Endometrium (tissue), 2 donors: Measurements from ENCODE around the gene KLHL14.
"Not testable (repeated sequence)": the region's sequence is repeated elsewhere in the genome, so short reads cannot be mapped to it uniquely, and the experiment has no call there.

ENCODE experiments used
- FAIRE-seq: peaks from 2 replicates; lab custom pipeline; 2012; peaks lifted over from hg19 to GRCh38; lab: Jason Lieb, UNC
- donor health status: control.
- donor health status: control.

Gene KLHL14

GRCh38 chr18:32714571-32715148 lies 58.2 kb downstream of the KLHL14 start:
- FAIRE-seq, result peak; percentile 74

GRCh38 chr18:32712860-32713259 lies 60.0 kb downstream of the KLHL14 start:
- no peak for FAIRE-seq

GRCh38 chr18:32711862-32712261 lies 61.0 kb downstream of the KLHL14 start:
- no peak for FAIRE-seq

- no peak for FAIRE-seq
These were observed 65.2 kb downstream of the KLHL14 start for GRCh38 chr18:32707586-32707985.

GRCh38 chr18:32707147-32707546 lies 65.7 kb downstream of the KLHL14 start:
- no peak for FAIRE-seq

- FAIRE-seq, result no peak
These were observed 71.5 kb downstream of the KLHL14 start for GRCh38 chr18:32701313-32701712.

DNA sequence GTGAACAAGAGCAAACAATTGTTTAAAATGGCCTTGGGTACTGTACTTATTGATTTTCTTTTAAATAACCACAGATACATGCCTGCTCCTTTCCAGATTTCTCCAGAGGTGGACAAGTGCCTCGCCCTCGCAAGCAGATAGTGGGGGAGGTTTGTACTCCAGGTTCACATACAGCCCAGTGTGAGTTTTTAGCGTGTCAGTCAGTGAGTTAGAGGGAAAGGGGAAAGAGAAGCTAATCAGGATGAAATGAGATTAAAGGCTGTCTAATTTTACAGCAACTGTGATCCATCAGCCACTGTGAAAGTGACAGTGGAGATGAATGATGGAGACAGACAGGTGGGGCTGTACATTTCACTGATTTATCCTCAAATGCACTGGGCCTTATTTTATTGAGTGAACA lies 74.7 kb downstream of the KLHL14 start:
- FAIRE-seq, result no peak

- no peak for FAIRE-seq
These were observed 76.4 kb downstream of the KLHL14 start for GRCh38 chr18:32696376-32696775.

- FAIRE-seq, result no peak
These were observed 77.3 kb downstream of the KLHL14 start for GRCh38 chr18:32695534-32695933.

DNA sequence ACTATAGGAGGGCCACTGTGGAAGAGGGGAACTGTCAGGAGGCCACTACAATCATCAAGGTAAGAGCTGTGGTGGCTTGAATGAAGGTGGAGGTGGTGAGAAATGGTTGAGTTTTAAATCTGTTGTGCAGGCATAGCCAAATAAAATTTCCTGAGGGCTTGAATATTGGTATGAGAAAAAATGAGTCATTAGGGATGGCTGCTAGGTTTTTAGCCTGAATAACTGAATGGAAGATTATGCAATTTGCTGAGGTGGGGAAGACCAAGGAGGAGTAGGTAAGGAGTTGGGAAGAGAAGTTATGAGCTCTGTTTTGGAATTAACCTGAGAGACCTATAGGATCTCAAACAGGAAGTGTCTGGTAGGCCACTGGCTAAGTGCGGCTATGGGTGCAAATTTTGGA lies 84.0 kb downstream of the KLHL14 start:
- FAIRE-seq, result no peak

- FAIRE-seq, result no peak
These were observed 87.9 kb downstream of the KLHL14 start for GRCh38 chr18:32684940-32685339.

GRCh38 chr18:32684096-32684495 lies 88.7 kb downstream of the KLHL14 start:
- FAIRE-seq, result no peak

GRCh38 chr18:32683044-32683443 lies 89.8 kb downstream of the KLHL14 start:
- FAIRE-seq, result no peak

GRCh38 chr18:32677578-32677977 lies 95.2 kb downstream of the KLHL14 start:
- no peak for FAIRE-seq

DNA sequence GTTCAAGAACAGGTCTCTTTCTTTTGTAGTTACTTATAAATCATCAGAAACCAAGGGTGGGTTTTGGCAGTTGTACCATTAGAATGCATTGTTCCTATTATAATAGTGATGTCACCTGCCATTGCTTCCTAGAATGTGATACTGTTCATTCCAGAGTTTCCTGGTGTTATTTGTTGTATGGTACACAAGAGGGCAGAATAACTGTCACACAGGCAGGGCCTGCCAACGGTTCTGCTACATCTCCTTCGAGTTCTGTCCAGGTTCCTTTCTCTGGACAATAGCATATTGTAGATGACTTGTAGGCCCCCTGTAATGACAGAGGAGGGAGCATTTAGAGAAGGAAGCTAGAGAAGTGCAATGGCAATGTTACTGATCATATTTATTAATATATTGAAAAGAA lies 98.3 kb downstream of the KLHL14 start:
- no peak for FAIRE-seq

GRCh38 chr18:32672398-32672797 lies 100.4 kb downstream of the KLHL14 start:
- peak; percentile 21 for FAIRE-seq

GRCh38 chr18:32670727-32671126 lies 102.1 kb downstream of the KLHL14 start:
- FAIRE-seq, result no peak

GRCh38 chr18:32669549-32670165 lies 103.2 kb downstream of the KLHL14 start:
- FAIRE-seq, result no peak

- FAIRE-seq, result no peak
These were observed 103.9 kb downstream of the KLHL14 start for GRCh38 chr18:32668956-32669355.

DNA sequence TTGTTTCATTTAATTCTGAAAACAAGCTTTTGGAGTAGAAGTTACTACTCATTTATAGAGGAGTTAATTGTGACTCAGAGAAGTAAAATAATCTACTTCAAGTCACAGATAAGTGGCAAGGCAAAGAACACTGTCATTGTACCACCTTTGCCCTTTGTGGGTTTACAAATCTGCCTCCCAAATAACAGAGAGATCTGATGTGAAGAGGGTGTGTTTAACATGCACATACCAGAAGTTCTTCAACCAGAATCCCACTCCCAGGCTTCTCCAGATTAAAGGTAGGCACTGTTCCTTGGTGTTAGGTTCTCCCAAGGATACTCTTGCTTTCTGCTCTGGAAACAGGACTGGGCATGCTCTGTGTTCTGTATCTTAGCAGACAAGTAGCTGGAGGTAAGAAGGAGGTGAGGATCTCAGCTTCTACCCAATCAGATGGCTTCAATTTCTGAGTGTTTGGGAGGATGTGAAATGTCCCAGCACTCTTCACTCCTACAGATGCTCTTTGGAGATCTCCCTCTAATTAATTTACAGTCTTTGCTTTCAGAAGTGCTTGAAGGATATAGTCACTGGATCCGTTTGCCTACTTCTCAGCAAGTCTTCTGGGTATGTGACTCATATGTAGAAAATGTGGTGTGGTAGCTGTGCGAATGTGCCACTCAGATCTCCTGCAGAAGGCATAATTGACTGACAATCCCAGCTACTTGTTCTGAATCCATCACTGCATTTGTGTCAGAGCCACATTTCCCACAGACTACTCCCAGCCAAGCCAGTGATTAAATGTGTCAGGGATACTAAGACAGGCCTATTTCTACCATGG lies 111.1 kb downstream of the KLHL14 start:
- FAIRE-seq, result no peak

DNA sequence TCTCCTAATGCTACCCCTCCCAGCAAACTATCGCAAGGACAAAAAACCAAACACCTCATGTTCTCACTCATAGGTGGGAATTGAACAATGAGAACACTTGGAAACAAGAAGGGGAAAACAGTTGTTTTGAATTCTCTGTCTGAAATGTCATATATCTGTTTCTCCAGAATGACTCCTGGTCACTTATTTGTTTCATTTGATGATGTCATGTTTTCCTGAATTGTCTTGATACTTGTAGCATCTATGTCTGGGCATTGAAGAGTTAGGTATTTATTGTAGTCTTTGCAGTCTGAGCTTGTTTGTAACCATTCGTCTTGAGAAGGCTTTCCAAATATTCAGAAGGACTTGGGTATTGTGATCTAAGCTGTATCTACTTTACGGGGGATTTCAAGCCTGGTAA lies 118.3 kb downstream of the KLHL14 start:
- FAIRE-seq, result not testable (repeated sequence)

DNA sequence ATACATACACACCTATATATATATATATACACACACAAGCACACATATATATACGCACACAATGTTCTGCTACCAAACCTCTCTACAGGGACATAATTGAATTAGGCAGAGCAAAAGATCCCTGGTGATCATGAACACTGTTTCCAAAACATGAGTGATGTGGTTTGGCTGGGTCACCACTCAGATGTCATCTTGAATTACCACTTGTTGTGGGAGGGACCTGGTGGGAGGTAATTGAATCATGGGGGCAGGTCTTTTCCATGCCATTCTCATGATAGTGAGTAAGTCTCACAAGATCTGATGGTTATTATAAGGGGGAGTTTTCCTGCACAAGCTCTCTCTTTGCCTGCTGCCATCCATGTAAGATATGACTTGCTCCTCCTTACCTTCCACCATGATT lies 135.2 kb downstream of the KLHL14 start:
- not testable (repeated sequence) for FAIRE-seq

- FAIRE-seq, result no peak
These were observed 135.6 kb downstream of the KLHL14 start for GRCh38 chr18:32637226-32637625.
